Measurements from ENCODE around the gene PLCL1. TPM values are rescaled to one million over a fixed set of nuclear protein-coding genes. Genes with fewer than 3 reads are reported as not detected.

PLCL1 gene
- total RNA-seq, 3 donors from 2014 or later: 6.6 to 11.3 (median 11.1) TPM

DNA sequence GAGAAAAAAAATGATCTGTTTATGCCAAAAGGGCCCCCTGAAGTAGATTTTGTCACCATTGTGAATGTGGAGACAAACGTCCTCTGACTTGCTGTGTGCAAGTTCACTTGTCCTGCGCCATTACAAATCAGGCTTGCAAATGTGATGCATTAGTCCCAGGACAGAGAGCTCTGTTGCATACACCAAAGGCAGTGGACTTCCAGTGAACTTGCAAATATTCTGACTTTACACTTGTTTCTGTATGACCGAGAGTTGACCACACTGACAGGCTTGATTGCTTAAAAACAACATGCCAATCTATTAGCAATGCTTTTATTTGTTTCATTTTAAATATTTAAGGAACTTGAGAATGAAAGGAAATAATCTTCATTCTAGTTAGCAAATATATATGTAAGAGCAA lies 293.2 kb downstream of the PLCL1 start:
- H3K27me3 ChIP-seq: no peaks in the 10 kb centered on the region
- intact Hi-C loops (cut with DNase I; ENCODE audit: low total_unique reads): no loop called here
- H3K27ac ChIP-seq: no peak overlapping the region
- H3K4me1 ChIP-seq: no peaks in the 10 kb centered on the region
- no peak overlapping the region for H3K4me3 ChIP-seq
- no peaks in the 10 kb centered on the region for H3K36me3 ChIP-seq
- DNase-seq (ENCODE audit: low spot score in 2 of 2): no peak
- no peaks in the 10 kb centered on the region for H3K9me3 ChIP-seq
- TF ChIP-seq POLR2AphosphoS5 (IDR thresholded peaks at IDR 0.05) (no peak), POLR2A (IDR thresholded peaks at IDR 0.05) (no peak)
- TF ChIP-seq, protein P1, sequence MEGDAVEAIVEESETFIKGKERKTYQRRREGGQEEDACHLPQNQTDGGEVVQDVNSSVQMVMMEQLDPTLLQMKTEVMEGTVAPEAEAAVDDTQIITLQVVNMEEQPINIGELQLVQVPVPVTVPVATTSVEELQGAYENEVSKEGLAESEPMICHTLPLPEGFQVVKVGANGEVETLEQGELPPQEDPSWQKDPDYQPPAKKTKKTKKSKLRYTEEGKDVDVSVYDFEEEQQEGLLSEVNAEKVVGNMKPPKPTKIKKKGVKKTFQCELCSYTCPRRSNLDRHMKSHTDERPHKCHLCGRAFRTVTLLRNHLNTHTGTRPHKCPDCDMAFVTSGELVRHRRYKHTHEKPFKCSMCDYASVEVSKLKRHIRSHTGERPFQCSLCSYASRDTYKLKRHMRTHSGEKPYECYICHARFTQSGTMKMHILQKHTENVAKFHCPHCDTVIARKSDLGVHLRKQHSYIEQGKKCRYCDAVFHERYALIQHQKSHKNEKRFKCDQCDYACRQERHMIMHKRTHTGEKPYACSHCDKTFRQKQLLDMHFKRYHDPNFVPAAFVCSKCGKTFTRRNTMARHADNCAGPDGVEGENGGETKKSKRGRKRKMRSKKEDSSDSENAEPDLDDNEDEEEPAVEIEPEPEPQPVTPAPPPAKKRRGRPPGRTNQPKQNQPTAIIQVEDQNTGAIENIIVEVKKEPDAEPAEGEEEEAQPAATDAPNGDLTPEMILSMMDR (IDR thresholded peaks at IDR 0.05): no peak

DNA sequence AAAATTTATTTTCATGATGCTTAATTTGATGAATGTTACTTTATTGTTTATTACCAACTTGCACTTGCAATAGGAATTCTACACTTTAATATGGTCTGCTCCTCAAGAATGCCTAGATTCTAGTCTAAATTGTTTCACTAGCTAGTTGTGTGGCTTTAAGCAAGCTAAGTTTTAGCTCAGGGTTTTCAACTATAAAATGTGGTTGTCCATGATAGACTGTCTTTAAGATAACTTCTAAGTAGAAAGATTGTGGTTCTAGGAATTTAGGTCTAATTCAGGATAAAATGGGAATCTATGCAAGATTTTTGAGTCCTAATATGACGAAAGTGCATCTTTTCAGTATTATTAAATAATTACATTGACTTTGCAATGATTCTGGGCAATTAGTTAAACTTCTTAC lies 294.0 kb downstream of the PLCL1 start:
- H3K36me3 ChIP-seq: no peaks in the 10 kb centered on the region
- no peak for TF ChIP-seq POLR2A (IDR thresholded peaks at IDR 0.05)
- TF ChIP-seq, protein P1 (IDR thresholded peaks at IDR 0.05): no peak
- no peak for TF ChIP-seq POLR2AphosphoS5 (IDR thresholded peaks at IDR 0.05)
- intact Hi-C loops (cut with DNase I; ENCODE audit: low total_unique reads): no loop called here
- H3K27me3 ChIP-seq: no peaks in the 10 kb centered on the region
- DNase-seq (ENCODE audit: low spot score in 2 of 2): no peak
- no peaks in the 10 kb centered on the region for H3K9me3 ChIP-seq
- no peaks in the 10 kb centered on the region for H3K4me1 ChIP-seq
- no peak overlapping the region for H3K4me3 ChIP-seq
- H3K27ac ChIP-seq: no peak overlapping the region

DNA sequence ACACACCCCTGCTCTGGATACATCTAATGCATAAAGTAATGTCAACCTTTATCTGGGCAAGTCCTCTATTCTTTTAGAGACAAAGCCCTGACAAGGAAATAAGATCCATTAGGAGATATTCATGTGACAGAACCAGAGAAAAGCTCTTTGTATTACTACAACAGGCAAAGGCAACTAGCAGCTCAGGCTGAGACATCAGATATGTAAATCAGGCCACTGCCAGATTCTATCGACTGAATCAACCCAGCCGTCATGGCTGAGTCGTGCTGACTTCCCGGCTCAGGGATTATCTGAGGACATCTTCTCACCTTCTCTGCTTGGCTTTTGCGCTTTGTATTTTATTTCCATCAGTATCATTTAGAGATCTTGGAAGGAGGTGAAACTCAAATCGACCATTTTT lies 294.5 kb downstream of the PLCL1 start:
- Histone ChIP-seq H3K4me1 (no peaks in the 10 kb centered on the region), H3K4me3 (no peak overlapping the region), H3K27ac (no peak overlapping the region), H3K27me3 (no peaks in the 10 kb centered on the region), H3K9me3 (no peaks in the 10 kb centered on the region), H3K36me3 (no peaks in the 10 kb centered on the region)
- no peak for DNase-seq (ENCODE audit: low spot score in 2 of 2)
- intact Hi-C loops (cut with DNase I; ENCODE audit: low total_unique reads): no loop called here
- TF ChIP-seq POLR2A (IDR thresholded peaks at IDR 0.05) (no peak), POLR2AphosphoS5 (IDR thresholded peaks at IDR 0.05) (no peak)
- TF ChIP-seq, protein P1 (IDR thresholded peaks at IDR 0.05): no peak

DNA sequence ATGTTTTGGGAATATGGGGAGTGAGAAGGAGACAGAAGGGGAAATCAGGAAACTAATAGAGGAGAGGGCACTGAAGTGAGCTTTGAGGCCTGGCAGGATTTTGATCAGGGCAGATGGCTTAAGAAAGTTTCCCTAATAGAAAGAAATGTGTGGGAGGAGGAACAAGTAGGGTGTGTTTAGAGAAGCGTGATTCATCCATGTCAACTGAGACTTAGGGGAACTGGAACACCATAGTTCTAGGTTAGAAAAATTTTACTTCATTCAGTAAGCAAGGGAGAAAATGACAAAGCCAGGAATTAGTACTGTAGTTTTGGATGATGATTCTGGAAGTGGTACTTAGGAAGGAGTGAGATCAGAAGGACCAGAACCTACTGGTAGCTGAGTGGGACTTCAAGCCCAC lies 296.0 kb downstream of the PLCL1 start:
- H3K4me3 ChIP-seq: no peak overlapping the region
- TF ChIP-seq POLR2AphosphoS5 (IDR thresholded peaks at IDR 0.05) (no peak), POLR2A (IDR thresholded peaks at IDR 0.05) (no peak)
- TF ChIP-seq, protein P1 (IDR thresholded peaks at IDR 0.05): no peak

GRCh38 chr2:198101688-198102087 lies 297.3 kb downstream of the PLCL1 start:
- no peak for TF ChIP-seq POLR2AphosphoS5 (IDR thresholded peaks at IDR 0.05)
- TF ChIP-seq, protein P1 (IDR thresholded peaks at IDR 0.05): no peak
- no peaks in the 10 kb centered on the region for H3K36me3 ChIP-seq
- intact Hi-C loops (cut with DNase I; ENCODE audit: low total_unique reads): no loop called here
- no peaks in the 10 kb centered on the region for H3K27me3 ChIP-seq
- DNase-seq (ENCODE audit: low spot score in 2 of 2): no peak
- H3K9me3 ChIP-seq: no peaks in the 10 kb centered on the region
- no peak overlapping the region for H3K4me3 ChIP-seq
- H3K27ac ChIP-seq: no peak overlapping the region
- H3K4me1 ChIP-seq: no peaks in the 10 kb centered on the region

More for the DNA sequence above, 296.0 kb downstream of the PLCL1 start:
- H3K27ac ChIP-seq: no peak overlapping the region
- no peak for DNase-seq (ENCODE audit: low spot score in 2 of 2)
- no peaks in the 10 kb centered on the region for H3K36me3 ChIP-seq
- no peaks in the 10 kb centered on the region for H3K27me3 ChIP-seq
- no peaks in the 10 kb centered on the region for H3K9me3 ChIP-seq
- no peaks in the 10 kb centered on the region for H3K4me1 ChIP-seq
- intact Hi-C loops (cut with DNase I; ENCODE audit: low total_unique reads): no loop called here

All from breast epithelium (tissue), 4 donors.